HG02588 (cell line): ENCODE measurements around the gene NODAL.

Experiments
- ATAC-seq: cut with Tn5 transposase; IDR thresholded peaks from one replicate; pipeline ENCODE4 v1.9.1; 2021; ENCODE audit warnings: mild to moderate bottlenecking, moderate library complexity; ENCODE audit not compliant: unreplicated experiment

Gene NODAL

DNA sequence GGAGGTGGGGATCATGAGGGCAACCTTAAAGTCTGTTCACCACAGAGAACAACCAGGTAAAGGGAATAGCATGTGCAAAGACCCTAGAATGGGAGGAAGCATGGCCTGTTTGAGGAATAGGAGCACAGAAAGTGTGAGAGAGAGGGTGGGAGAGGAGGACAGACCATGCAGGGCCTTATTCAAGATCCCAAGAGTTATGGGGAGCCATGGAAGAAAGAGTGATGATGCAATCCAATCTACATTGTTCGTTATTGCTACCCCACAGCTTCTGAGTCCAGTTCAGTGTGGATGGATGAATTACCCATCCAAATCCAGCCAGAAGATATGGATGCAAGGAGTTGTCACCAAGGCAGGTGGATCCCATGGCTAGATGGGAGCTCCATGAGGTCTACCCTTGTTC, 45.3 kb downstream of the NODAL start:
- ATAC-seq = no peak

DNA sequence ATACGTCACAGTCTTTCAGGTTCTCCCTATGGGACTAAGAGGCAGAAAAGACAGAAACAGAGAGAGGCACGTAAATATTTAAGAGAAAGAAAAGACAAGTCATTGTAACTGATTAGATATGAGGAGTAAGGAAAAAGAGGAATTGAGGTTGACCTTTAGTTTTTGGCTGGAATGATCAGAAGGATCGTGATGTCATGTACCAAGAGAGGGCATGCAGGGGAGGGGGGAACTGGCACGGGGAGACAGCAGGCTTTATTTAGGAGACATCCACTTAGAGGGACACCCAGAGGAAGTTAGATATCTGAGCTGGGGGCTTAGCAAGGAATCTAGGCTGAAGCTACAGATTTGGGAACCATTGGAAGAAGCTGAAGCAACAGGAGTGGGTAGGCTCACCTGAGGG, 49.8 kb downstream of the NODAL start:
- no peak for ATAC-seq
